K562 (cell line): ENCODE results near the gene CPNE1. TPM values are rescaled to one million over a fixed set of nuclear protein-coding genes. Genes with fewer than 3 reads are reported as not detected.

ENCODE experiments used
- BACH1 ChIP-seq: fragments of 200-800 bp; sonication (Bioruptor generic); IDR thresholded peaks from 2 replicates; pipeline ENCODE4 v1.6.1; 2016; ENCODE audit warnings: missing genetic modification characterization, missing compliant biosample characterization
- ELF1 ChIP-seq: fragments of 200-800 bp; sonication (Bioruptor generic); IDR thresholded peaks from 2 replicates; pipeline ENCODE4 v1.6.1; 2016; ENCODE audit warnings: missing genetic modification characterization, missing compliant biosample characterization
- MLLT1 ChIP-seq, 2 experiments: fragments of 450-650 bp; IDR thresholded peaks; 2 replicates each; pipeline ENCODE4 v1.6.1; 2016
- SMARCA4 ChIP-seq: fragments of 450-650 bp; IDR thresholded peaks from 2 replicates; pipeline ENCODE4 v1.6.1; 2016
- TRIM24 ChIP-seq, 2 experiments: fragments of 450-650 bp; IDR thresholded peaks; 2 replicates each; pipeline ENCODE4 v1.6.1; 2016
- ZBTB26 ChIP-seq: fragments of 450-650 bp; formaldehyde crosslinking; IDR thresholded peaks from 2 replicates; pipeline ENCODE4 v1.4.0; 2022; ENCODE audit warnings: missing genetic modification characterization
- ZBTB49 ChIP-seq: sonication (generic); formaldehyde crosslinking; IDR thresholded peaks from 2 replicates; pipeline ENCODE4 v1.8.0; 2022; ENCODE audit warnings: missing genetic modification reagents, mild to moderate bottlenecking, borderline replicate concordance
- polyA plus RNA-seq, 8 experiments: library from polyadenylated mRNA; depleted of rRNA in 4 of 8; stranded (reverse) in 5 of 8; unstranded in 3 of 8; fragments of >200 nt; fragmentation: Nextera tagmentation in 2 of 8; fragmentation: Illumina TruSeq in 1 of 8; extraction: Ambion mirVana in 2 of 8; extraction: Trizol in 1 of 8; gene quantifications; 2 replicates each; pipeline versions ENCODE4 v1.2.1 to v1.2.3, GENCODE V29; 2011 to 2014; ENCODE audit warnings: inconsistent platforms in 1 of 8, missing spikeins in 1 of 8
- total RNA-seq, 7 experiments: library from RNA; depleted of rRNA in 6 of 7; stranded (reverse); fragments of >200 nt in 6 of 7; fragmentation: Illumina TruSeq in 2 of 7; extraction: Trizol in 2 of 7; gene quantifications; 2 replicates each; pipeline versions ENCODE4 v1.2.1 to v1.2.3, GENCODE V29; 2011 to 2021; ENCODE audit warnings: low replicate concordance in 1 of 7

Gene CPNE1
- total and polyA plus RNA-seq, 9 of the 15 experiments (the other 6 are each of a cell fraction or from before 2014, with no cell fraction given), result 42.1 to 102 (median 56.0) TPM

GRCh38 chr20:35698298-35699126, 33.8 kb upstream of the CPNE1 start (continued):
- 0 out of 2 replicates have a peak, but pooled peaks have one; percentile 36 for TF ChIP-seq ZBTB49 (CRISPR knock-in tag)
- 0 out of 2 replicates have a peak, but pooled peaks have one; percentile 45 for TF ChIP-seq ZBTB26 (CRISPR knock-in tag)
- TF ChIP-seq SMARCA4, result peak; percentile 22; the same call in 1 of the 2 replicates
- 0 out of 4 replicates have a peak, but pooled peaks of 1 of the 2 experiments have one; percentile 34 for TF ChIP-seq MLLT1 (IDR thresholded peaks at IDR 0.05)
- no peak for TF ChIP-seq ELF1 (tag)
- no peak for TF ChIP-seq TRIM24 (IDR thresholded peaks at IDR 0.05)
- TF ChIP-seq BACH1, result 0 out of 2 replicates have a peak, but pooled peaks have one; percentile 20
